Endothelial cell of umbilical vein (primary cell): Measurements from ENCODE around the gene METTL5.

ENCODE experiments used
- EZH2 ChIP-seq: IDR thresholded peaks from 2 replicates; pipeline ENCODE4 v1.6.1; 2012; ENCODE audit warnings: borderline replicate concordance, low read depth, mild to moderate bottlenecking, moderate library complexity, low read length, inconsistent platforms; ENCODE audit not compliant: severe bottlenecking
- GATA2 ChIP-seq: IDR thresholded peaks from 2 replicates; pipeline ENCODE4 v1.7.0; 2011; ENCODE audit warnings: low read depth, mild to moderate bottlenecking, moderate library complexity, mixed read lengths, low read length; ENCODE audit not compliant: insufficient read length, insufficient read depth
- MAX ChIP-seq: IDR thresholded peaks from 2 replicates; pipeline ENCODE4 v1.6.1; 2011; ENCODE audit not compliant: insufficient read depth, insufficient read length
- TF ChIP-seq, protein P1 (sequence below), 2 donors: IDR thresholded peaks; 1 replicate in 1 of 2; 2 replicates in 1 of 2; pipeline ENCODE4 v1.5.1; 2011; ENCODE audit warnings: low read length in 2 of 2, mild to moderate bottlenecking in 2 of 2, moderate library complexity in 2 of 2, control low read depth in 1 of 2, inconsistent platforms in 1 of 2, low read depth in 1 of 2; ENCODE audit not compliant: insufficient read depth in 1 of 2; ENCODE audit errors: extremely low read depth in 1 of 2

- TF ChIP-seq EZH2 (no peak), GATA2 (no peak), MAX (no peak)
- TF ChIP-seq, protein P1, sequence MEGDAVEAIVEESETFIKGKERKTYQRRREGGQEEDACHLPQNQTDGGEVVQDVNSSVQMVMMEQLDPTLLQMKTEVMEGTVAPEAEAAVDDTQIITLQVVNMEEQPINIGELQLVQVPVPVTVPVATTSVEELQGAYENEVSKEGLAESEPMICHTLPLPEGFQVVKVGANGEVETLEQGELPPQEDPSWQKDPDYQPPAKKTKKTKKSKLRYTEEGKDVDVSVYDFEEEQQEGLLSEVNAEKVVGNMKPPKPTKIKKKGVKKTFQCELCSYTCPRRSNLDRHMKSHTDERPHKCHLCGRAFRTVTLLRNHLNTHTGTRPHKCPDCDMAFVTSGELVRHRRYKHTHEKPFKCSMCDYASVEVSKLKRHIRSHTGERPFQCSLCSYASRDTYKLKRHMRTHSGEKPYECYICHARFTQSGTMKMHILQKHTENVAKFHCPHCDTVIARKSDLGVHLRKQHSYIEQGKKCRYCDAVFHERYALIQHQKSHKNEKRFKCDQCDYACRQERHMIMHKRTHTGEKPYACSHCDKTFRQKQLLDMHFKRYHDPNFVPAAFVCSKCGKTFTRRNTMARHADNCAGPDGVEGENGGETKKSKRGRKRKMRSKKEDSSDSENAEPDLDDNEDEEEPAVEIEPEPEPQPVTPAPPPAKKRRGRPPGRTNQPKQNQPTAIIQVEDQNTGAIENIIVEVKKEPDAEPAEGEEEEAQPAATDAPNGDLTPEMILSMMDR (IDR thresholded peaks at IDR 0.05; ENCODE audit: extremely low read depth in 1 of 2, insufficient read depth in 1 of 2, low read depth in 1 of 2, low read length in 2 of 2): no peak
Measured at GRCh38 chr2:169827272-169828140, 2.8 kb upstream of the METTL5 start, which contains the start of gene UBR3.
